ENCODE results near the gene RYR1. TPM values are rescaled to one million over a fixed set of nuclear protein-coding genes. Genes with fewer than 3 reads are reported as not detected.
"Not testable (repeated sequence)": the region's sequence is repeated elsewhere in the genome, so short reads cannot be mapped to it uniquely, and the experiment has no call there.

Gene RYR1
- total RNA-seq, 1 donor from 2014 or later: 9.3 TPM

- no peak for DNase-seq (ENCODE audit: extremely low spot score, unreplicated experiment)
- H3K9me3 Mint-ChIP-seq: no peaks in the 10 kb centered on the region
- no peak for TF ChIP-seq CTCF (conservative IDR thresholded peaks at IDR 0.05)
- H3K4me1 Mint-ChIP-seq (ENCODE audit: unreplicated experiment): no peaks in the 10 kb centered on the region
- H3K36me3 Mint-ChIP-seq: no peaks in the 10 kb centered on the region
- H3K27me3 Mint-ChIP-seq: peaks cover 4% of the 10 kb centered on the region
- H3K27ac Mint-ChIP-seq: no peak overlapping the region
- no peak overlapping the region for H3K4me3 Mint-ChIP-seq
Observed at GRCh38 chr19:38470788-38471480, 37.4 kb downstream of the RYR1 start.

GRCh38 chr19:38472725-38473124 lies 39.2 kb downstream of the RYR1 start:
- H3K4me3 Mint-ChIP-seq; H3K27ac Mint-ChIP-seq; H3K4me1 Mint-ChIP-seq (ENCODE audit: unreplicated experiment); H3K27me3 Mint-ChIP-seq; DNase-seq (ENCODE audit: extremely low spot score, unreplicated experiment); H3K36me3 Mint-ChIP-seq; H3K9me3 Mint-ChIP-seq: not testable (repeated sequence)

- Mint-ChIP-seq H3K4me3 (no peak overlapping the region), H3K4me1 (ENCODE audit: unreplicated experiment) (no peaks in the 10 kb centered on the region), H3K36me3 (no peaks in the 10 kb centered on the region), H3K27me3 (no peaks in the 10 kb centered on the region), H3K9me3 (no peaks in the 10 kb centered on the region), H3K27ac (no peak overlapping the region)
- no peak for DNase-seq (ENCODE audit: extremely low spot score, unreplicated experiment)
- no peak for TF ChIP-seq CTCF (conservative IDR thresholded peaks at IDR 0.05)
Observed at GRCh38 chr19:38473201-38473600, 39.7 kb downstream of the RYR1 start.

- no peak for DNase-seq (ENCODE audit: extremely low spot score, unreplicated experiment)
- Mint-ChIP-seq H3K27ac (no peak overlapping the region), H3K4me3 (no peak overlapping the region), H3K27me3 (no peaks in the 10 kb centered on the region), H3K36me3 (no peaks in the 10 kb centered on the region), H3K4me1 (ENCODE audit: unreplicated experiment) (no peaks in the 10 kb centered on the region), H3K9me3 (no peaks in the 10 kb centered on the region)
- TF ChIP-seq CTCF (conservative IDR thresholded peaks at IDR 0.05): no peak
Observed at GRCh38 chr19:38475176-38475575, 41.7 kb downstream of the RYR1 start.

- Mint-ChIP-seq H3K36me3 (no peaks in the 10 kb centered on the region), H3K9me3 (no peaks in the 10 kb centered on the region), H3K4me3 (no peak overlapping the region), H3K27me3 (no peaks in the 10 kb centered on the region), H3K27ac (no peak overlapping the region), H3K4me1 (ENCODE audit: unreplicated experiment) (no peaks in the 10 kb centered on the region)
- no peak for DNase-seq (ENCODE audit: extremely low spot score, unreplicated experiment)
- peak; percentile 48 for TF ChIP-seq CTCF (conservative IDR thresholded peaks at IDR 0.05)
Observed at GRCh38 chr19:38478273-38478971, 44.9 kb downstream of the RYR1 start.

- TF ChIP-seq CTCF (conservative IDR thresholded peaks at IDR 0.05): no peak
- peaks cover 4% of the 10 kb centered on the region for H3K36me3 Mint-ChIP-seq
- no peak overlapping the region for H3K4me3 Mint-ChIP-seq
- H3K27ac Mint-ChIP-seq: no peak overlapping the region
- no peaks in the 10 kb centered on the region for H3K4me1 Mint-ChIP-seq (ENCODE audit: unreplicated experiment)
- peaks cover 7% of the 10 kb centered on the region for H3K27me3 Mint-ChIP-seq
- peaks cover 4% of the 10 kb centered on the region for H3K9me3 Mint-ChIP-seq
- DNase-seq (ENCODE audit: extremely low spot score, unreplicated experiment): no peak
Observed at GRCh38 chr19:38482496-38482895, 49.0 kb downstream of the RYR1 start.
